Ovary (tissue), 9 donors: ENCODE data around the gene WNT11. TPM values are rescaled to one million over a fixed set of nuclear protein-coding genes. Genes with fewer than 3 reads are reported as not detected.

Source experiments
- DNase-seq, 5 donors: peaks; one replicate each; pipeline ENCODE4 v3.0.0-alpha.2; 2019 to 2020
- H3K27ac ChIP-seq, 2 donors: fragments of 200-600 bp; one replicate each; pipeline versions ENCODE4 v1.5.1 to v1.8.0; 2019 to 2022
- H3K27me3 ChIP-seq: fragments of 200-600 bp; one replicate; pipeline ENCODE4 v1.8.0; 2022
- H3K36me3 ChIP-seq: fragments of 200-600 bp; sonication (generic); one replicate; pipeline ENCODE4 v1.5.1; 2019
- H3K4me1 ChIP-seq: one replicate; pipeline ENCODE4 v1.8.1; 2013; ENCODE audit warnings: mild to moderate bottlenecking, moderate library complexity; ENCODE audit not compliant: insufficient read depth
- H3K4me3 ChIP-seq: fragments of 200-600 bp; sonication (generic); one replicate; pipeline ENCODE4 v1.5.1; 2017
- H3K9me3 ChIP-seq, 2 donors: fragments of 200-600 bp in 1 of 2; sonication (generic) in 1 of 2; one replicate each; pipeline versions ENCODE4 v1.5.1 to v1.8.1; 2013 to 2019; ENCODE audit warnings: mild to moderate bottlenecking in 1 of 2, moderate library complexity in 1 of 2
- EP300 ChIP-seq: sonication (generic); formaldehyde crosslinking; IDR thresholded peaks from one replicate; pipeline ENCODE4 v1.6.1; 2017; ENCODE audit warnings: antibody characterized with exemption
- POLR2A ChIP-seq: fragments of 450-650 bp; IDR thresholded peaks from one replicate; pipeline ENCODE4 v1.6.1; 2017; ENCODE audit warnings: antibody characterized with exemption, mild to moderate bottlenecking, moderate library complexity
- WGBS, 3 donors: extraction: QIAGEN DNeasy Blood & Tissue Kit in 1 of 3; methylation state at CpG; one replicate each; pipeline versions ENCODE4 v1.1.5 to v1.1.7; 2013 to 2017; 5-methylcytosine and 5-hydroxymethylcytosine counted together
- intact Hi-C, 4 donors: fragments of 100-400 bp; cut with DNase I; formaldehyde crosslinking; loops; one replicate each; pipeline versions ENCODE4 v1.11.0 to v1.15.1; 2022 to 2023
- polyA plus RNA-seq, 2 donors: library from polyadenylated mRNA; stranded (reverse); fragments of 200-250 nt in 1 of 2; fragments of 350-450 nt in 1 of 2; fragmentation: Illumina TruSeq in 1 of 2; extraction: RNeasy Lipid Tissue Mini Kit (QIAGEN cat#74804) in 1 of 2; gene quantifications; one replicate each; pipeline ENCODE4 v1.2.3, GENCODE V29; 2013 to 2014
- total RNA-seq, 7 donors: library from RNA; depleted of rRNA in 2 of 7; stranded (reverse); fragments of >200 nt in 2 of 7; fragmentation: NEBNext Ultra II Directional in 3 of 7; extraction: Animal tissue kit (Norgen Biotek cat#: 25700) in 3 of 7; gene quantifications; one replicate each; pipeline versions ENCODE4 v1.1.0 to v1.2.4, GENCODE V29; 2016 to 2023
- TF ChIP-seq, protein P1 (sequence below), 3 donors: fragments of 450-650 bp in 2 of 3; fragments of 200-600 bp in 1 of 3; IDR thresholded peaks; one replicate each; pipeline versions ENCODE4 v1.5.1 to v1.8.0; 2016 to 2022; ENCODE audit warnings: antibody characterized with exemption in 3 of 3, mild to moderate bottlenecking in 1 of 3
- donor health status: DM: no; HTN: no; CAD: no; lungs with moderate emphysema.
- donor health status: DM: no; HTN: no; CAD: no.
- donor health status: Bipolar disorder and iron deficiency.
- donor health status: DM: yes; HTN: yes; CAD: no.
- donor health status: DM: no; HTN: no; CAD: no.
- donor health status: DM: yes; HTN: yes; CAD: no.

WNT11 gene
- total and polyA plus RNA-seq, 9 donors: 1.1 to 16.4 (median 3.5) TPM

DNA sequence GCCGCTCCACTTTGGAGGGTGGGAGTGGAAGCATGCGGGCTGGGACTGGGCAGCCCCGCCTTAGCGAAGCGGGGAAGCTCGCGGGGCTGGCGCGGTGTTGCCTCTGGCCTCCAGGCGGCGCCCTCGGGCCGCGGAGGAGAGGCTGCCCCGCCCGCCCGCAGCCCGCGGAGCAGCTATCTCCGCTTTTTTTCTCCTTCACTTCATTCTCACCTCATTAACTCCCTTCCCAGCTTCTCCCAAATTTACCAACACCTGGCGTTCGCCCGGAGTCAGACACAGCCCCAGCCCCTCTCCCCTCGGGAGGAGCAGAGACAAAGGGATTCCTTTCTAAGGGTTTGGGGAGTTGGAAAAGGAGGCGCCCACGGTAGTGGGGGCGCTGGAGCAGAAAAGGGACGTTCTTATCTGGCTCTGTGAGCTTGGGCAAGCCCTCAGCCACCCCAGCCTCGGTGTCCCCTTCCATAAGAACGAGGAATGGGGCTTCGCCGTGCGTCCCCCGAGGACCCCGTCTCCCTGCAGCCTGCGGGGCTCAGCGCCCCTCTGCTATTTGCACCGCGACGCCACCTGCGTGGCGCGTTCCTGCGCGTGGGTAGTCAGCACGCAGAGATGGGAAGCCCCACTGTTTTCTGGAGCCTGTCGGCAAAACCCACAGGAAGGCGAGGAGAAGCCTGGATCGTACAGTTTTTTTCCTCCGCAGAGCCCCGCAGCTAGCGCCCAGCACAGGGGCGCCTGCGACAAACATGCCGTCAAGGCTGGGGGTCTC is 1.5 kb upstream of the WNT11 start:
- no peak overlapping the region for H3K27ac ChIP-seq

DNA sequence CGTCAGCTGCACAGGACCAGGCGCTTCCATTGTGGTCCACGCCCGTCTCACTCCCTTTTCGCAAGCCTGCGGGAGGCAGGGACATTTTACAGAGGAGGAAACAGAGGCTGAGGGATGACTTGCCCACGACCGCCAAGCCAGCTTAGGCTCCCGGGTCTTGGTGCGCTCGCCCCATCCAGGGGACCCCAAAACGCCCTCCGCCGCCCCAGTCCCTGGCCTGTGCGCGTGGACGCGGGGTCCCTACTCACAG is 300 bp downstream of the WNT11 start:
- intact Hi-C loops: loop anchor here (2.0 to 5.0 kb wide), 4 partner anchors 111 to 306 kb away; no protein-coding TSS in a partner anchor
- TF ChIP-seq, protein P1, sequence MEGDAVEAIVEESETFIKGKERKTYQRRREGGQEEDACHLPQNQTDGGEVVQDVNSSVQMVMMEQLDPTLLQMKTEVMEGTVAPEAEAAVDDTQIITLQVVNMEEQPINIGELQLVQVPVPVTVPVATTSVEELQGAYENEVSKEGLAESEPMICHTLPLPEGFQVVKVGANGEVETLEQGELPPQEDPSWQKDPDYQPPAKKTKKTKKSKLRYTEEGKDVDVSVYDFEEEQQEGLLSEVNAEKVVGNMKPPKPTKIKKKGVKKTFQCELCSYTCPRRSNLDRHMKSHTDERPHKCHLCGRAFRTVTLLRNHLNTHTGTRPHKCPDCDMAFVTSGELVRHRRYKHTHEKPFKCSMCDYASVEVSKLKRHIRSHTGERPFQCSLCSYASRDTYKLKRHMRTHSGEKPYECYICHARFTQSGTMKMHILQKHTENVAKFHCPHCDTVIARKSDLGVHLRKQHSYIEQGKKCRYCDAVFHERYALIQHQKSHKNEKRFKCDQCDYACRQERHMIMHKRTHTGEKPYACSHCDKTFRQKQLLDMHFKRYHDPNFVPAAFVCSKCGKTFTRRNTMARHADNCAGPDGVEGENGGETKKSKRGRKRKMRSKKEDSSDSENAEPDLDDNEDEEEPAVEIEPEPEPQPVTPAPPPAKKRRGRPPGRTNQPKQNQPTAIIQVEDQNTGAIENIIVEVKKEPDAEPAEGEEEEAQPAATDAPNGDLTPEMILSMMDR (IDR thresholded peaks at IDR 0.05): no peak
- no peak for TF ChIP-seq POLR2A
- TF ChIP-seq EP300: no peak
- DNase-seq: no peak
- Histone ChIP-seq H3K4me3 (peak overlapping the region; percentile 31), H3K4me1 (peaks cover 13% of the 10 kb centered on the region), H3K27ac (no peak overlapping the region), H3K27me3 (no peaks in the 10 kb centered on the region), H3K36me3 (no peaks in the 10 kb centered on the region), H3K9me3 (no peaks in the 10 kb centered on the region)
- WGBS, 3 donors: 8 to 47% (median 13%) methylated on average over 6 to 18 of the region's 18 CpGs

More for the DNA sequence above, 1.5 kb upstream of the WNT11 start:
- Histone ChIP-seq H3K4me1 (peaks cover 15% of the 10 kb centered on the region), H3K27me3 (no peaks in the 10 kb centered on the region), H3K4me3 (peak overlapping the region; percentile 31), H3K36me3 (no peaks in the 10 kb centered on the region), H3K9me3 (no peaks in the 10 kb centered on the region)
- no peak for TF ChIP-seq POLR2A
- TF ChIP-seq, protein P1 (IDR thresholded peaks at IDR 0.05): peak; percentile 91 to 98 (median 94)
- TF ChIP-seq EP300: no peak
- peak; percentile 75 to 90 (median 82) for DNase-seq
- intact Hi-C loops: loop anchor here (2.0 to 5.0 kb wide), 4 partner anchors 109 to 304 kb away; no protein-coding TSS in a partner anchor
- WGBS, 3 donors: 1% methylated on average over 55 of the region's 55 CpGs

DNA sequence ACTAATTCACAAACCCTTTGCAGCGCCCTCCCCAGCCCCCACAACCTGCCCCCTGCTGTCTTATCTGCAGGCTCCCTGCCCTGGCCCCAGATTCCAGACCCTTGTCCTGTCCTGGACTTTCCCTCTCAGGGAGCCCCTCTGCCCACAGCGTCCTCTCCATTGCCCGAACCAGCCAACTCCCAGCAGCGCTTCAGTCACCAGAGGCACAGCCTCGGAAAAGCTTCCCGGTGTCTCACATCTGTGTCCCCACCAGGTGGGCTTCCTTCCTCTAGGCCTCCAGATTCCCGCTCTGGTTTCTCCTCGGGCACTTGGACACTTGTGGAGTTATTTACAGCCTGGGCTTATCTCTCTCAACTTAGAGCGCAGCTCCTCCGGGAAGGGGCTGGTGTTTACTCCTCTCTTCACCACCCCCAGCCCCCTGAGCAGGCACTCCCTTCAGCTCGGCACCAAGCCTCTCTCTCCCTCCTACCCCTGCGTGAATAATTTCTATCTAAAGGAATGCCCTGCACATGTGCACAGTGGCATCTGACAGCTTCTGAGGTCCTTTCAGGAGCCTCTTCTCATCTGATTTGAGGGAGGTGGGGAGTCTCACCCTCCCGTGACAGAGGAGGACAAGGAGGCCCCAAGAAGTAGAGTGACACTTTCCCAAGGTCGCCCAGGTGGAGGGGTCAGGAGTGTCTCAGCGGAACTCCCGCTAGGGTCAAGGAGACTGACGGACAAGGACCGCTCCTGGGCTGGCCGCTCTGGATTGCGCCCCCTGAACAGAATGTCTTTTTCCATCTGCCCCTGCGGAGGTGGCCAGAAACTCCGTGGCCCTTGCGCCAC is 838 bp downstream of the WNT11 start:
- no peak for DNase-seq
- Histone ChIP-seq H3K36me3 (no peaks in the 10 kb centered on the region), H3K4me1 (peaks cover 10% of the 10 kb centered on the region), H3K9me3 (no peaks in the 10 kb centered on the region), H3K27me3 (no peaks in the 10 kb centered on the region), H3K4me3 (no peak overlapping the region), H3K27ac (no peak overlapping the region)
- TF ChIP-seq, protein P1 (IDR thresholded peaks at IDR 0.05): no peak
- TF ChIP-seq EP300: no peak
- no peak for TF ChIP-seq POLR2A
- intact Hi-C loops: loop anchor here (2.0 to 5.0 kb wide), 4 partner anchors 112 to 307 kb away; no protein-coding TSS in a partner anchor
- WGBS, 3 donors: 37 to 59% (median 49%) methylated on average over 23 of the region's 23 CpGs

DNA sequence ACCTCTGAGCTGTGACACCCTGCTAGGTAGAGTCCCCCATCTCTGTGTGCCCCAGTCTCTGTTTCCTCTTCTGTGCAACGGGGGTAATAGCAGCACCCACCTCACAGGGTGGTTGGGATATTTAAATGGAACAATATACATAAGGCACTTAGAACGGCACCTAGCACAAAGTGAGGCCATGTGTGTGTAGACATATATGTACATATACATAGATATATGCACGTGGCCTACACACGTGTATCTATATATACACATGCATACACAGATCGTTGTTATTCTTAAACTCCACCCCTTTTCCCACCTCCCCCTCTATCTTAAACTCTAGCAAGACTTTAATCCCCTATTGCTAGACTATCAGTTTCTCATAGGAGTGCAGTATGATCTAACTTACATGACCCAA is 2.4 kb downstream of the WNT11 start:
- Histone ChIP-seq H3K9me3 (no peaks in the 10 kb centered on the region), H3K27me3 (no peaks in the 10 kb centered on the region), H3K36me3 (no peaks in the 10 kb centered on the region), H3K4me3 (no peak overlapping the region), H3K4me1 (peaks cover 8% of the 10 kb centered on the region), H3K27ac (no peak overlapping the region)
- WGBS, 3 donors: 73 to 91% (median 83%) methylated on average over 5 of the region's 5 CpGs
- no peak for DNase-seq
- TF ChIP-seq POLR2A (no peak), EP300 (no peak)
- TF ChIP-seq, protein P1 (IDR thresholded peaks at IDR 0.05): no peak
- intact Hi-C loops: no loop called here
